Activated CD4-positive, alpha-beta T cell treated with anti-CD3 and anti-CD28 coated beads for 48 hours (primary cell): Measurements from ENCODE around the gene ADAMTS12.

Experiments used
- DNase-seq: peaks from one replicate; pipeline ENCODE4 v3.0.0-alpha.2; 2020

ADAMTS12 gene

GRCh38 chr5:33701251-33701650, 190.5 kb downstream of the ADAMTS12 start:
- no peak for DNase-seq

GRCh38 chr5:33696411-33696810, 195.4 kb downstream of the ADAMTS12 start:
- no peak for DNase-seq

GRCh38 chr5:33692980-33693379, 198.8 kb downstream of the ADAMTS12 start:
- DNase-seq: no peak

- no peak for DNase-seq
These were observed 199.9 kb downstream of the ADAMTS12 start for GRCh38 chr5:33691856-33692255.

- no peak for DNase-seq
These were observed 201.2 kb downstream of the ADAMTS12 start for GRCh38 chr5:33690374-33691135.

GRCh38 chr5:33688526-33688925, 203.3 kb downstream of the ADAMTS12 start:
- no peak for DNase-seq

- no peak for DNase-seq
These were observed 203.7 kb downstream of the ADAMTS12 start for GRCh38 chr5:33688066-33688465.

- DNase-seq: no peak
These were observed 205.7 kb downstream of the ADAMTS12 start for GRCh38 chr5:33685873-33686755.

GRCh38 chr5:33684496-33685159, 207.2 kb downstream of the ADAMTS12 start:
- DNase-seq: no peak

GRCh38 chr5:33679791-33680190, 212.0 kb downstream of the ADAMTS12 start:
- DNase-seq: no peak

- no peak for DNase-seq
These were observed 215.8 kb downstream of the ADAMTS12 start for GRCh38 chr5:33675958-33676464.

GRCh38 chr5:33671700-33672291, 220.0 kb downstream of the ADAMTS12 start:
- no peak for DNase-seq

GRCh38 chr5:33662722-33663427, 228.9 kb downstream of the ADAMTS12 start:
- DNase-seq: no peak

GRCh38 chr5:33659526-33660169, 232.1 kb downstream of the ADAMTS12 start:
- DNase-seq: no peak

GRCh38 chr5:33657804-33658440, 233.9 kb downstream of the ADAMTS12 start:
- no peak for DNase-seq

- DNase-seq: no peak
These were observed 234.6 kb downstream of the ADAMTS12 start for GRCh38 chr5:33657176-33657575.

GRCh38 chr5:33650911-33651310, 240.9 kb downstream of the ADAMTS12 start:
- no peak for DNase-seq

GRCh38 chr5:33649549-33650482, 242.0 kb downstream of the ADAMTS12 start:
- no peak for DNase-seq

GRCh38 chr5:33641744-33642505, 249.9 kb downstream of the ADAMTS12 start:
- no peak for DNase-seq
